ENCODE results near the gene SLC9A2.

SLC9A2 gene, protein sequence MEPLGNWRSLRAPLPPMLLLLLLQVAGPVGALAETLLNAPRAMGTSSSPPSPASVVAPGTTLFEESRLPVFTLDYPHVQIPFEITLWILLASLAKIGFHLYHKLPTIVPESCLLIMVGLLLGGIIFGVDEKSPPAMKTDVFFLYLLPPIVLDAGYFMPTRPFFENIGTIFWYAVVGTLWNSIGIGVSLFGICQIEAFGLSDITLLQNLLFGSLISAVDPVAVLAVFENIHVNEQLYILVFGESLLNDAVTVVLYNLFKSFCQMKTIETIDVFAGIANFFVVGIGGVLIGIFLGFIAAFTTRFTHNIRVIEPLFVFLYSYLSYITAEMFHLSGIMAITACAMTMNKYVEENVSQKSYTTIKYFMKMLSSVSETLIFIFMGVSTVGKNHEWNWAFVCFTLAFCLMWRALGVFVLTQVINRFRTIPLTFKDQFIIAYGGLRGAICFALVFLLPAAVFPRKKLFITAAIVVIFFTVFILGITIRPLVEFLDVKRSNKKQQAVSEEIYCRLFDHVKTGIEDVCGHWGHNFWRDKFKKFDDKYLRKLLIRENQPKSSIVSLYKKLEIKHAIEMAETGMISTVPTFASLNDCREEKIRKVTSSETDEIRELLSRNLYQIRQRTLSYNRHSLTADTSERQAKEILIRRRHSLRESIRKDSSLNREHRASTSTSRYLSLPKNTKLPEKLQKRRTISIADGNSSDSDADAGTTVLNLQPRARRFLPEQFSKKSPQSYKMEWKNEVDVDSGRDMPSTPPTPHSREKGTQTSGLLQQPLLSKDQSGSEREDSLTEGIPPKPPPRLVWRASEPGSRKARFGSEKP

GRCh38 chr2:102619414-102620319 lies at the start of gene SLC9A2:
Gene SLC9A2 (plus strand): TSS chr2:102619553. CDS start chr2:102619849, 296 bp downstream.
- peak; percentile 12 to 40 for DNase-seq

DNA sequence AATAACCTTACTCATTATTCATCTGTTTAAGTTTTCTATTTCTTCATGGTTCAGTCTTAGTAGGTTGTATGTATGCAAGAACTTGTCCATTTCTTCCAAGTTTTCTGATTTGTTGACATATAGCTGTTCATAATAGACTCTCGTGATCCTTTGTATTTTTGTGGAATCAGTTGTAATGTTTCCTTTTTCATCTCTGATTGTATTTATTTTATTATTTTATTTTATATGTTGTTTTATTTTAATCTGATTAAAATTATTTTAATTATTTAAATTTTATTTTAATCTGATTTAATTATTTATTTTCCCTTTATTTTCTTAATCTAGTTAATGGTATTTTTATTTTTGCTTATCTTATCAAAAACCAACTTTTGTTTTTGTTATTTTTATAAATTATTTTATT lies 43.5 kb upstream of the SLC9A2 start:
- DNase-seq: no peak

GRCh38 chr2:102578376-102578775 lies 41.0 kb upstream of the SLC9A2 start:
- no peak for DNase-seq

DNA sequence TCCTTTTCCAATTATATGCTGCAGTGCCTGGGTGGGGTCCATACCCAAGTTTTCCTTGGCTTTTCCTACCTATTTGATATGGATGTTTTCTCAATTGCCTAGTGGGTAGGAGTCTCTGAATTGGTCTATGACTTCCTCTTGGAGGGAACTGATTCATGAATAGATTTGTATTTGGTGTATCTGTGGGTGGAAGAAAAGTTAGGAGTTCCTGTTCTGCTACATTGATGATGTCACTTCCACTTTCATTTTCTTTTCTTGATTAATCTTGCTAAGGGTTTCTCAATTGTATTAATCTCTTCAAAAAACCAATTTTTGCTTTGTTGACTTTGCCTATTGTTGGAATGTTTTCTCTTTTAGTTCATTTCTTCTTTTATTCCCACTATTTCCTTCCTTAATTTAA lies 37.4 kb upstream of the SLC9A2 start:
- DNase-seq: no peak

GRCh38 chr2:102582845-102583244 lies 36.5 kb upstream of the SLC9A2 start:
- no peak for DNase-seq

- peak; percentile 12 to 27 for DNase-seq
Measured at GRCh38 chr2:102585847-102586404, 33.4 kb upstream of the SLC9A2 start.

- DNase-seq: no peak
Measured at GRCh38 chr2:102588213-102588939, 31.0 kb upstream of the SLC9A2 start.

GRCh38 chr2:102589444-102589843 lies 29.9 kb upstream of the SLC9A2 start:
- no peak for DNase-seq

DNA sequence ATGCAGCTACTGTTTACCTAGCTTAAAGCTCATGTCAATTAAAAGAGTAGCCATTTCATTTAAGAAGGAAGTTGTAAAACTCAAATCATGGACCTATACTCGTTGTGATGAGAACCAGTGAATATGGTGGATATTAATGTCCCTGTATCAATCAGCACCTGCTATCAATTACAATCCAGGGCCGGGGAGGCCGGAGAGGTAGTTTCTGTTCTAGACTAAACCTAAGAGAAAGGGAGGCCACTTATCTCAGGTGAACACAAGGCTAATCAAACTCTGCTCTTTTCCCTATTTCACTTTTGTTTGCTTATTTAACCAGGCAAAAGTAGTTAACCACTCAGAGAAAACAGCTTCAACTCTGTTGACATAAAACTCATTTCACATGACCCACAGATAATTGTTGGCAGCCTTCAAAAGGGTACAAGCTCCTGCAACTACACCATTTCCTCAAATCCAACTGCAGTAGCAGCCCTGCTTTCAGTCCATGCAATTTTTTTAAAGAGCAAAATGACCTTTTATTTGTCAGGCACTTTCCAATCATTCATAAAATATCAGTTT lies 27.8 kb upstream of the SLC9A2 start:
- DNase-seq: peak; percentile 11 to 53

DNA sequence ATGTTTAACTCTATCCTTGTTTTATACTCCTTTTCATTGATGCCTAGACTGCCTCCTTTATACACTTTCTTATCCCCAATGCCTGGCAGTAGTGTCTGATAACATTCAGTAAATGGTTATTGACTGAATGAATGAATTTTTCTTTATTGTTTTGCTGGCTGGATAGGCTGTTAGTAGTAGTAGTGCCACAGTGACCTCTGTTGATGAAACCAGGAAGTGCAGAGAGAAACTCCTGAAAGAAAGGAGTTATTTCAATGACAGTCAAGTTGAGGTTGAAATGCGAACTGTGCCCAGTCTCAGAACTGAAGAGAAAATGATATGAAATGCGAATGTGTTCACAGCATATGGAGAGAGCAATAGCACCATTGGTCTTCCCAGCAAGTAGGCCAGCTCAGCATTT lies 26.8 kb upstream of the SLC9A2 start:
- no peak for DNase-seq

DNA sequence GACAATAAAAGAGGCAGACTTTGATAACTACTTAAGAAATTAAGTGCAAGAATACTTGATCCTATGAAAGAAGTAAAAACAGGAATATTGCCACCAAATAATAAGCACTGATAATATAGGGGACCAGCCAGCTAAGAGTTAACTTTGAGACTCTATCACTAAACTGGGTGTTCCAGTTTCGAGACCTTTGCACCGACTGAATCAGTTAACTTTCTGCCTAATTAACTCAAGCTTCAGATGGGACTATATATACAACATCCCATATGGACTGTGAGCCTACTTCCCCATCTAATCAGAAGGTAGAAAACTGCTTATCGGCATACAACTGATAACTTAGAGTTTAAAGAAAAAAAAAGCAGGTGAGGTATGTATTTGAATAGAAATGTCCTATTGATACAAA lies 25.8 kb upstream of the SLC9A2 start:
- DNase-seq: no peak

DNA sequence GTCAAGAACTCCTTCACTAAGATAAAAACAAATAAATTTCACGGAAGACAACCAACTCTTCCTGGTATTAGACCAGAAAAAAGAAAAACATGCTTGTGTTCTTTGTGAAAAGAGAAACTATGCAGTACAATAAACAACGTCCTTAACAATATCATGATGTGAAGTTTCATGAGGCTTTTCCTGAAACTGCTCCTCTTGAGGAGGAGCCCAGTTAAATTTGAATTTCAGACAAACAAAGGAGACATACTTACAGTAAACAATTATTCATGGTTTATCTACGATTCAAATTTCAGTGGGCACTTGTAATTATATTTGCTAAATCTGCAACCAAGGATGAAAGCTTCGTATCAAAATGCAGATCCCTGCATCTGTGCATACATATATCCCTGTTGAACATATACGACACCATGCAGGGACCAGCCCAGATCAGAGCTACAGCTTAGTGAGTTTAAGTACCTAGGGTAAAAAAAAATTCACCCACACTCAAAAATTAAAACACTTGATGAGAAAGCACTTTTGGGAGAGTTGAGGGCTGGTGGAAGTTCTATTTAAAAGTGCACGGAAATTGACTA lies 24.8 kb upstream of the SLC9A2 start:
- no peak for DNase-seq

DNA sequence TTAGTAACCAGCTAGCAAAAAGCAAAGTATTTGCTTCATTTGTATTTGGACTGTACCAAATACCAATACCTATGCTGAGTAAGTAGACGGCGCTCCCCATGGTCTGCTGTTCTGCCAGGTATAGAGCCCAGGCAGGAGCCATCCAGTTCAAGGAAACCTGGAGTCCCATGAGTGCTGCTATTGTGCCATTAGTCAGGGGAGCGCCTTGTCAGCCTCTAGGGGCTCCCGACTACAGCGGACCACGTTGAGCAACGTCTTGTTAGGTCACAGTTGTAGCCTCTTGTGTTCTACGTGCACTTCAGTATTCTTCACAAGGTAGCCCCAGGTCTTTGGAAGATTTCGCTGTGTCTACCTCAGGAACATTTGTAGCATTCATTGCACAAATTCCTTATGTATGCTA lies 21.6 kb upstream of the SLC9A2 start:
- DNase-seq: no peak

DNA sequence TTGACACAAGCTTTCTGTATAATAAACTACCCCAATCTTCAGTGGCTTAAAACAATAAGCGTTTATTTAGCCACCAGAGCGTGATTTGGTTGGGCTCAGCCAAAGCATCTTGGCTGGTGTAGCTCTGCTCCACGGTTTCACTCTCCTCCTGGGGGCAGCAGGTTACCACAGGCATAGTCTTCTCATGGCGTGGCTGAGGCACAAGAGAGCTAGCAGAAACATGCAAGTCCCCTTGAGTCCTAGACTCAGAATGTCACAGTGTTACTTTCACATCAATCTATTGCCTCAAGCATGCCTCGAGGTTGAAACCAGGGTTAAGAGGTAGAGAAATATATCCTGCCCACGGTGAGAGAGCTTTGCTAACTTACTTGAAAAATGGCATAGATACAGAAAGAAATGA lies 19.9 kb upstream of the SLC9A2 start:
- no peak for DNase-seq

DNA sequence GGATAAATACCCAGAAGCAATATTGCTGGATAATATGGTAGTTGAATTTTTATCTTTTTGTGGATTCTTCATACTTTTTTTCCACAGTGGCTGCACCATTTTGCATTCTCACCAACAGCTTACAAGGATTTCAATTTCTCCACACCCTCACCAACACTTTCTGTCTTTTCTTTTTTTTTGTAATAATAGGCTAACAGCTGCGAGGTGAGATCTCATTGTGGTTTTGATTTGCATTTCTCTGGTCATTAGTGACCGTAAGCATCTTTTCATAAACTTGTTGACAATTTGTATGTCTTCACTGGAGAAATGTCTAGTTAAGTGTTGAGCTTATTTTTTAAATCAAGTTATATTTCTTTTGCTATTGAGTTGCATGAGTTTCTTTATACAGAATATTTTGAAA lies 17.6 kb upstream of the SLC9A2 start:
- no peak for DNase-seq

GRCh38 chr2:102603904-102604303 lies 15.4 kb upstream of the SLC9A2 start:
- DNase-seq: no peak

DNA sequence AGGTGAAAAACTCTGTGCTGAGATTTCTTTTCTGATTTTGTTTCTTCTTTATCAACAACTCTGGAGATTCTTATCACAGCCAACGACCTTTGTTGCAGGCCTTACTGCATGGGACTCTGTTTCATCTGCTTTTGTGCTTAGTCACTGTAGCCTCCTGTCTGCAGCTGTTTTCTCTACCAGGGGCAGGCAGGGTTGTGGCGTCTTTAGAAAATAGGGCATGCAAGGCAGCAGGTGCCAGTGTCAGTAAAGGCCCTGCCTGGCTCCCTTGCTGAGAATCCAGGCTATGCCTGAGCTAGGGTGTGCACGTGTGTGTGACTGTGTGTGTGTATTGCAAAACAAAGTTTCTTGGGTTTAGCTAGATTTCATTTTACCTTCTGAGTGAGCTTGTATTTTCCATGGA lies 14.6 kb upstream of the SLC9A2 start:
- DNase-seq: no peak

- DNase-seq: no peak
Measured at GRCh38 chr2:102606353-102606752, 13.0 kb upstream of the SLC9A2 start.

- DNase-seq: peak; percentile 61 to 65
Measured at GRCh38 chr2:102615620-102616436, 3.5 kb upstream of the SLC9A2 start.

Data from NCI-H2081 (cell line).